ELR (cell line): ENCODE measurements around the gene TVP23C.
"Not testable (repeated sequence)": the region's sequence is repeated elsewhere in the genome, so short reads cannot be mapped to it uniquely, and the experiment has no call there.

Source experiments
- DNase-seq: peaks from one replicate; pipeline ENCODE4 v3.0.0-alpha.2; 2015; ENCODE audit warnings: low read depth

Gene TVP23C

GRCh38 chr17:15563375-15563857 lies at the start of gene TVP23C:
TSS of gene TVP23C (minus strand) at chr17:15563483. CDS start at chr17:15563448, 35 bp downstream.
- peak; percentile 90 for DNase-seq

- not testable (repeated sequence) for DNase-seq
Observed at GRCh38 chr17:15592960-15593359, 29.7 kb upstream of the TVP23C start.

GRCh38 chr17:15591986-15592385 lies 28.7 kb upstream of the TVP23C start:
- not testable (repeated sequence) for DNase-seq

GRCh38 chr17:15590844-15591243 lies 27.6 kb upstream of the TVP23C start:
- not testable (repeated sequence) for DNase-seq

GRCh38 chr17:15589544-15590536 lies 26.6 kb upstream of the TVP23C start:
- not testable (repeated sequence) for DNase-seq

GRCh38 chr17:15588017-15588416 lies 24.7 kb upstream of the TVP23C start:
- not testable (repeated sequence) for DNase-seq

GRCh38 chr17:15583313-15583712 lies 20.0 kb upstream of the TVP23C start:
- not testable (repeated sequence) for DNase-seq

- not testable (repeated sequence) for DNase-seq
Observed at GRCh38 chr17:15581462-15581861, 18.2 kb upstream of the TVP23C start.

- not testable (repeated sequence) for DNase-seq
Observed at GRCh38 chr17:15576848-15577247, 13.6 kb upstream of the TVP23C start.

- not testable (repeated sequence) for DNase-seq
Observed at GRCh38 chr17:15574660-15575059, 11.4 kb upstream of the TVP23C start.

GRCh38 chr17:15573870-15574269 lies 10.6 kb upstream of the TVP23C start:
- DNase-seq: not testable (repeated sequence)

- DNase-seq: peak; percentile 6
Observed at GRCh38 chr17:15562613-15563374, 489 bp downstream of the TVP23C start.

- DNase-seq: not testable (repeated sequence)
Observed at GRCh38 chr17:15561439-15561838, 1.8 kb downstream of the TVP23C start.

GRCh38 chr17:15558403-15559105 lies 4.7 kb downstream of the TVP23C start:
- not testable (repeated sequence) for DNase-seq

- DNase-seq: not testable (repeated sequence)
Observed at GRCh38 chr17:15557334-15557832, 5.9 kb downstream of the TVP23C start.

GRCh38 chr17:15552932-15553331 lies 10.4 kb downstream of the TVP23C start:
- DNase-seq: not testable (repeated sequence)

- DNase-seq: not testable (repeated sequence)
Observed at GRCh38 chr17:15549552-15549951, 13.7 kb downstream of the TVP23C start.

GRCh38 chr17:15546604-15547003 lies 16.7 kb downstream of the TVP23C start:
- not testable (repeated sequence) for DNase-seq

- DNase-seq: not testable (repeated sequence)
Observed at GRCh38 chr17:15540371-15541219, 22.7 kb downstream of the TVP23C start.

- DNase-seq: not testable (repeated sequence)
Observed at GRCh38 chr17:15533122-15533521, 30.2 kb downstream of the TVP23C start.
